IPS DF 6.9 (cell line): Measurements from ENCODE around the gene SEMA4D.

Source experiments
- DNase-seq: peaks from one replicate; pipeline ENCODE4 v3.0.0-alpha.2; 2013; ENCODE audit warnings: low read depth, low spot score
- H3K27ac ChIP-seq: one replicate; pipeline ENCODE4 v1.5.1; 2013; ENCODE audit warnings: low read length, control low read depth
- H3K27me3 ChIP-seq: 2 replicates; pipeline ENCODE4 v1.6.1; 2013; ENCODE audit warnings: mild to moderate bottlenecking, low read length; ENCODE audit not compliant: control insufficient read depth, insufficient read depth
- H3K36me3 ChIP-seq: 2 replicates; pipeline ENCODE4 v1.6.1; 2013; ENCODE audit warnings: low read length; ENCODE audit not compliant: control insufficient read depth, insufficient read depth
- H3K4me1 ChIP-seq: 2 replicates; pipeline ENCODE4 v1.6.1; 2013; ENCODE audit warnings: low read length; ENCODE audit not compliant: control insufficient read depth, insufficient read depth
- H3K4me3 ChIP-seq: 2 replicates; pipeline ENCODE4 v1.5.1; 2013; ENCODE audit warnings: mild to moderate bottlenecking, low read length
- H3K9me3 ChIP-seq: 2 replicates; pipeline ENCODE4 v1.6.1; 2013; ENCODE audit warnings: low read length, inconsistent platforms; ENCODE audit not compliant: control insufficient read depth, insufficient read depth
- WGBS: extraction: QIAGEN DNeasy Blood & Tissue Kit; methylation state at CpG from one replicate; pipeline ENCODE4 v1.1.7; 2013; ENCODE audit warnings: mixed read lengths, missing lambda C conversion rate; ENCODE audit not compliant: insufficient read length, insufficient coverage; 5-methylcytosine and 5-hydroxymethylcytosine counted together

SEMA4D gene

GRCh38 chr9:89388868-89389177, 109.1 kb downstream of the SEMA4D start:
- H3K27me3 ChIP-seq, result no peaks in the 10 kb centered on the region
- no CpG with 5 or more reads among the region's 12 CpGs for WGBS
- peaks cover 37% of the 10 kb centered on the region for H3K36me3 ChIP-seq
- DNase-seq, result no peak
- H3K4me3 ChIP-seq, result no peak overlapping the region
- H3K9me3 ChIP-seq, result no peaks in the 10 kb centered on the region
- no peak overlapping the region for H3K27ac ChIP-seq
- no peaks in the 10 kb centered on the region for H3K4me1 ChIP-seq

- DNase-seq, result no peak
- no peak overlapping the region; the same call in 1 of the 2 replicates for H3K4me3 ChIP-seq
- H3K9me3 ChIP-seq, result no peaks in the 10 kb centered on the region
- no peaks in the 10 kb centered on the region for H3K4me1 ChIP-seq
- WGBS, result no CpG with 5 or more reads among the region's 19 CpGs
- peaks cover 39% of the 10 kb centered on the region for H3K36me3 ChIP-seq
- no peak overlapping the region for H3K27ac ChIP-seq
- no peaks in the 10 kb centered on the region for H3K27me3 ChIP-seq
Observed at GRCh38 chr9:89388084-89388867, 109.6 kb downstream of the SEMA4D start.

GRCh38 chr9:89387197-89387849, 110.6 kb downstream of the SEMA4D start:
- Histone ChIP-seq H3K4me3 (no peak overlapping the region), H3K4me1 (no peaks in the 10 kb centered on the region), H3K27me3 (no peaks in the 10 kb centered on the region), H3K36me3 (peaks cover 34% of the 10 kb centered on the region), H3K27ac (no peak overlapping the region), H3K9me3 (no peaks in the 10 kb centered on the region)
- no CpG with 5 or more reads among the region's 20 CpGs for WGBS
- DNase-seq, result no peak

- H3K27ac ChIP-seq, result no peak overlapping the region
- H3K36me3 ChIP-seq, result peaks cover 35% of the 10 kb centered on the region
- no peak overlapping the region for H3K4me3 ChIP-seq
- H3K4me1 ChIP-seq, result no peaks in the 10 kb centered on the region
- no peak for DNase-seq
- no CpG with 5 or more reads among the region's 11 CpGs for WGBS
- no peaks in the 10 kb centered on the region for H3K27me3 ChIP-seq
- no peaks in the 10 kb centered on the region for H3K9me3 ChIP-seq
Observed at GRCh38 chr9:89386797-89387196, 111.1 kb downstream of the SEMA4D start.

DNA sequence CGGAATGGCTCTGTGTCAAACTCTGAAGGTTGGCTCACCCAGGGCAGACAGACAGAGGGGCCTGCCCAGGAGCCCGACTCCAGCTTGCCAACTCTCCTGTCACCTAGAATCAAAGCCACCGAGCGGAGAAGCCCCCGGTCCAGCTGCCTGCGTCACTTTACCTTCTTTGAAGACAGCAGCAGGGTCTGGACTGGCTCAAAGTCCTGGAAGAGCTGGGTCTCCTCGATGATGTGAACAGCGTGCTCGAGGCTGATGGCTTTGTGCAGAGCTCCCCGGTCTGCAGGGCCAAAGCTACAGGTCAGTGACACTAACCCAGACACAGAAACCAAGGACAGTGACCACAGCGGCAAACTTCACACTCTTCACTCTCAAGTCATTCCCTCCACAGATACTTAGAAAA, 111.7 kb downstream of the SEMA4D start:
- DNase-seq, result no peak
- no peaks in the 10 kb centered on the region for H3K9me3 ChIP-seq
- H3K27ac ChIP-seq, result no peak overlapping the region
- no peaks in the 10 kb centered on the region for H3K27me3 ChIP-seq
- no peaks in the 10 kb centered on the region for H3K4me1 ChIP-seq
- no peak overlapping the region for H3K4me3 ChIP-seq
- no CpG with 5 or more reads among the region's 11 CpGs for WGBS
- H3K36me3 ChIP-seq, result peaks cover 35% of the 10 kb centered on the region

DNA sequence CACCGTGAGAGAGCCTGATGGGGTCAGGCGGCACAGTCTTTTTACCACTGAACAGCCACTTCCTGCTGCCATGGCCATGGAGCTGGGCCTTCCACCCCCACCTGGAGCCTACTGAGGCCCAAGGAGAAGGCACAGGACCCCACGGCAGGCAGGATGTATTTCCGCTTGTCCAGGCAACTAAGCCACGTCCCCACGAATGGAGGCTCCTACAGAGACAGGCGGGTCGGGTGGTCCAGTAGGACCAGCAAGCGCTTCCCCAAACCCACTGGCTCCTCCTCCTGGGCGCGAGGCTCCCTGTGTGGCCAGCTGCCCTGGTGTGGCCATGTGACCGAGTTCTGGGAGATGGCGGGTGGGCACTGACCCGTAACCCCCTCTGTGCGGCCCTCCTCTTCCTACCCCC, 113.1 kb downstream of the SEMA4D start:
- DNase-seq, result no peak
- H3K36me3 ChIP-seq, result peaks cover 33% of the 10 kb centered on the region
- no peaks in the 10 kb centered on the region for H3K4me1 ChIP-seq
- no CpG with 5 or more reads among the region's 15 CpGs for WGBS
- H3K27me3 ChIP-seq, result no peaks in the 10 kb centered on the region
- H3K27ac ChIP-seq, result no peak overlapping the region
- H3K9me3 ChIP-seq, result no peaks in the 10 kb centered on the region
- H3K4me3 ChIP-seq, result no peak overlapping the region

- no CpG with 5 or more reads among the region's 19 CpGs for WGBS
- no peaks in the 10 kb centered on the region for H3K4me1 ChIP-seq
- no peaks in the 10 kb centered on the region for H3K27me3 ChIP-seq
- no peak for DNase-seq
- H3K4me3 ChIP-seq, result no peak overlapping the region
- H3K9me3 ChIP-seq, result no peaks in the 10 kb centered on the region
- H3K27ac ChIP-seq, result no peak overlapping the region
- H3K36me3 ChIP-seq, result peaks cover 36% of the 10 kb centered on the region
Observed at GRCh38 chr9:89383721-89384300, 114.1 kb downstream of the SEMA4D start.

DNA sequence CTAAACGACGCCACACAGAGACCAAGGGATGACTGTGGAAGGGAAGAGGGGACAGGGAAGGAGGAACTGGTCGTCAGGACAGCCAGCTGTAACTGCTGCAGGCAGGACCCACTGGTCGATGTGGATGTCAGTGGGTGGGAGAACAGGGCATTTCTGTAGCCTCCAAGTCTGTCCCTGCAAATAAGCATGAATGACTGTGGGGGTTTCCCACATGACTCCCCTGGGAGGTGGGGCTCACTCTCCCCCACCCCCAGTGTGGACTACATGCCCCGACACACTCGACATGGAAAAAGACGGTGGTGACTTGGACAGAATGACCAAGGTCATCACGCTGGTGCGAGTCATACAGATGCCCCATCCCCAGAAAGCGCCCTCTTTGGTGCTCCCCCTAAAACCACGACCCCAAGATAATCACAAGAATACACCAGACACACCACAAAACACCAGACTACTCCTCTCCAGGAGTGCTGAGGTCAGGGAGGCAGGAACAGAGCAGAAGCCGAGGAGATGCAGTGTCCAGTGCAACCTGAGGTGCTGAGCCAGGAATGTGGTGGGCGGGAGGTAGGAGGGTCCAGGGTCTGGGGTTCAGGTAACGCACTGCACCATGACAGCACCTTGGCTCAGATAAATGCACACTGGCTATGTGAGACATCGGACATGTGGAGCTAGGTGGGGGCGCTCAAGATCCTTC, 114.7 kb downstream of the SEMA4D start:
- no peak for DNase-seq
- Histone ChIP-seq H3K9me3 (no peaks in the 10 kb centered on the region), H3K27me3 (no peaks in the 10 kb centered on the region), H3K27ac (no peak overlapping the region), H3K36me3 (peaks cover 35% of the 10 kb centered on the region), H3K4me3 (no peak overlapping the region), H3K4me1 (no peaks in the 10 kb centered on the region)
- WGBS, result no CpG with 5 or more reads among the region's 16 CpGs

GRCh38 chr9:89382026-89382986, 115.6 kb downstream of the SEMA4D start:
- no peak overlapping the region for H3K4me3 ChIP-seq
- no peaks in the 10 kb centered on the region for H3K9me3 ChIP-seq
- H3K36me3 ChIP-seq, result peaks cover 36% of the 10 kb centered on the region
- WGBS, result no CpG with 5 or more reads among the region's 27 CpGs
- H3K27me3 ChIP-seq, result no peaks in the 10 kb centered on the region
- no peak for DNase-seq
- H3K27ac ChIP-seq, result no peak overlapping the region
- H3K4me1 ChIP-seq, result no peaks in the 10 kb centered on the region

GRCh38 chr9:89381308-89381609, 116.7 kb downstream of the SEMA4D start:
- Histone ChIP-seq H3K36me3 (peaks cover 27% of the 10 kb centered on the region), H3K4me3 (no peak overlapping the region), H3K27me3 (no peaks in the 10 kb centered on the region), H3K4me1 (no peaks in the 10 kb centered on the region), H3K27ac (no peak overlapping the region), H3K9me3 (no peaks in the 10 kb centered on the region)
- no peak for DNase-seq
- no CpG with 5 or more reads among the region's 4 CpGs for WGBS
